IMR-90 (cell line): Measurements from ENCODE around the gene RIPK1. TPM values are rescaled to one million over a fixed set of nuclear protein-coding genes. Genes with fewer than 3 reads are reported as not detected.

Experiments
- ATAC-seq: fragments of 200-7000 bp; cut with Tn5 transposase; 2 replicates; pipeline ENCODE4 v1.9.1; 2020; ENCODE audit warnings: low read depth, mild to moderate bottlenecking, moderate library complexity
- BruUV-seq: library from RNA; stranded (reverse); fragments of 400-500 nt; replicated peaks from 2 replicates; lab custom pipeline; 2021; lab: Mats Ljungman, UMichigan
- CTCF ChIA-PET: fragments of 300-600 bp; formaldehyde crosslinking; extraction: SDS; loops from one replicate; lab custom pipeline; 2021; ENCODE audit warnings: antibody characterized with exemption; lab: Yijun Ruan, JAX
- POLR2A ChIA-PET: fragments of 300-600 bp; sonication (Branson Sonifier 250); formaldehyde crosslinking; loops from one replicate; lab custom pipeline; 2022; ENCODE audit warnings: antibody characterized with exemption; ENCODE audit not compliant: unreplicated experiment; lab: Charles Lee
- DNase-seq: peaks from one replicate; pipeline ENCODE4 v3.0.0; 2013
- H2AFZ ChIP-seq: replicated peaks from 2 replicates; pipeline ENCODE3; 2013; ENCODE audit warnings: low read length, mild to moderate bottlenecking; ENCODE audit not compliant: poor library complexity
- H2AK5ac ChIP-seq: 2 replicates; pipeline ENCODE4 v1.6.1; 2013; ENCODE audit warnings: low read depth, low read length, inconsistent platforms
- H2AK9ac ChIP-seq: replicated peaks from 2 replicates; pipeline ENCODE3; 2013; ENCODE audit warnings: mild to moderate bottlenecking, low read depth, low read length, moderate library complexity; ENCODE audit not compliant: poor library complexity
- H2BK120ac ChIP-seq: 2 replicates; pipeline ENCODE4 v1.6.1; 2013; ENCODE audit warnings: low read depth, low read length, inconsistent platforms
- H2BK15ac ChIP-seq: 3 replicates; pipeline ENCODE4 v1.6.1; 2013; ENCODE audit warnings: low read depth, low read length, inconsistent platforms
- H2BK20ac ChIP-seq: 2 replicates; pipeline ENCODE4 v1.6.1; 2013; ENCODE audit warnings: low read depth, mild to moderate bottlenecking, inconsistent platforms, low read length, moderate library complexity
- H2BK5ac ChIP-seq: 2 replicates; pipeline ENCODE4 v1.6.1; 2013; ENCODE audit warnings: mild to moderate bottlenecking, low read depth, low read length, inconsistent platforms; ENCODE audit not compliant: poor library complexity, severe bottlenecking
- H3K14ac ChIP-seq: replicated peaks from 2 replicates; pipeline ENCODE4 v1.6.1; 2013; ENCODE audit warnings: low read depth, low read length, inconsistent platforms
- H3K18ac ChIP-seq: 2 replicates; pipeline ENCODE4 v1.6.1; 2013; ENCODE audit warnings: low read depth, low read length, control low read depth
- H3K23ac ChIP-seq: 2 replicates; pipeline ENCODE4 v1.6.1; 2013; ENCODE audit warnings: low read depth, low read length, inconsistent platforms
- H3K27ac ChIP-seq: 2 replicates; pipeline ENCODE4 v1.5.1; 2013; ENCODE audit warnings: mild to moderate bottlenecking, control low read depth, low read length; ENCODE audit not compliant: insufficient read depth
- H3K27me3 ChIP-seq: 2 replicates; pipeline ENCODE4 v1.6.1; 2013; ENCODE audit warnings: low read length; ENCODE audit not compliant: control insufficient read depth, insufficient read depth
- H3K36me3 ChIP-seq: 2 replicates; pipeline ENCODE4 v1.6.1; 2013; ENCODE audit warnings: low read length, mixed read lengths; ENCODE audit not compliant: control insufficient read depth, insufficient read depth
- H3K4ac ChIP-seq: 2 replicates; pipeline ENCODE4 v1.6.1; 2013; ENCODE audit warnings: low read depth, low read length, inconsistent platforms
- H3K4me1 ChIP-seq: 2 replicates; pipeline ENCODE4 v1.6.1; 2013; ENCODE audit warnings: low read length, mixed read lengths; ENCODE audit not compliant: control insufficient read depth, insufficient read depth
- H3K4me2 ChIP-seq: 2 replicates; pipeline ENCODE4 v1.6.1; 2013; ENCODE audit warnings: low read depth, mild to moderate bottlenecking, control low read depth, low read length, moderate library complexity
- H3K4me3 ChIP-seq: 2 replicates; pipeline ENCODE4 v1.5.1; 2013; ENCODE audit warnings: low read depth, mild to moderate bottlenecking, control low read depth, low read length, moderate library complexity; ENCODE audit not compliant: insufficient read depth
- H3K56ac ChIP-seq: 2 replicates; pipeline ENCODE4 v1.6.1; 2013; ENCODE audit warnings: low read length, inconsistent platforms; ENCODE audit not compliant: insufficient read depth; ENCODE audit errors: extremely low read depth
- H3K79me1 ChIP-seq, 2 experiments: 2 replicates each; pipeline ENCODE4 v1.6.1; 2013; ENCODE audit warnings: low read length in 2 of 2, inconsistent platforms in 1 of 2, low read depth in 1 of 2
- H3K9ac ChIP-seq: 2 replicates; pipeline ENCODE4 v1.6.1; 2013; ENCODE audit warnings: low read depth, low read length, control low read depth
- H3K9me1 ChIP-seq: 2 replicates; pipeline ENCODE4 v1.6.1; 2013; ENCODE audit warnings: low read length, inconsistent platforms; ENCODE audit not compliant: insufficient read depth
- H3K9me3 ChIP-seq: 2 replicates; pipeline ENCODE4 v1.6.1; 2013; ENCODE audit warnings: low read length; ENCODE audit not compliant: control insufficient read depth, insufficient read depth
- H4K20me1 ChIP-seq: 2 replicates; pipeline ENCODE4 v1.6.1; 2013; ENCODE audit warnings: low read length, inconsistent platforms; ENCODE audit not compliant: insufficient read depth
- H4K5ac ChIP-seq: 2 replicates; pipeline ENCODE4 v1.6.1; 2013; ENCODE audit warnings: mild to moderate bottlenecking, low read depth, low read length, control low read depth
- H4K8ac ChIP-seq, 2 experiments: 2 replicates each; pipeline ENCODE4 v1.6.1; 2013; ENCODE audit warnings: low read depth in 2 of 2, low read length in 2 of 2, control low read depth in 1 of 2, inconsistent platforms in 1 of 2
- H4K91ac ChIP-seq: 2 replicates; pipeline ENCODE4 v1.6.1; 2013; ENCODE audit warnings: low read depth, low read length, inconsistent platforms; ENCODE audit not compliant: insufficient read depth
- CHD1 ChIP-seq: IDR thresholded peaks from 2 replicates; pipeline ENCODE4 v1.6.1; 2012; ENCODE audit warnings: low read depth, low read length, improper control_type of control experiment
- MXI1 ChIP-seq: IDR thresholded peaks from 2 replicates; pipeline ENCODE4 v1.6.1; 2012; ENCODE audit warnings: low read depth, mild to moderate bottlenecking, low read length, moderate library complexity, borderline replicate concordance
- NFE2L2 ChIP-seq: fragments of 150-350 bp; IDR thresholded peaks from 2 replicates; pipeline ENCODE4 v1.6.1; 2016; ENCODE audit warnings: low read depth, mild to moderate bottlenecking, low read length
- POLR2A ChIP-seq: IDR thresholded peaks from 2 replicates; pipeline ENCODE4 v1.6.1; 2012; ENCODE audit warnings: mild to moderate bottlenecking, low read depth, low read length
- RAD21 ChIP-seq: IDR thresholded peaks from 2 replicates; pipeline ENCODE4 v1.6.1; 2012; ENCODE audit warnings: low read length, improper control_type of control experiment
- RCOR1 ChIP-seq: IDR thresholded peaks from 2 replicates; pipeline ENCODE4 v1.6.1; 2012; ENCODE audit warnings: mild to moderate bottlenecking, low read length, improper control_type of control experiment; ENCODE audit not compliant: insufficient replicate concordance
- RFX5 ChIP-seq: IDR thresholded peaks from 2 replicates; pipeline ENCODE4 v1.8.0; 2012; ENCODE audit warnings: low read depth, mild to moderate bottlenecking, low read length, moderate library complexity
- SMC3 ChIP-seq: fragments of 150-350 bp; IDR thresholded peaks from 2 replicates; pipeline ENCODE4 v1.6.1; 2016; ENCODE audit warnings: low read depth, mild to moderate bottlenecking, antibody characterized with exemption, low read length, moderate library complexity
- WGBS, 2 experiments: methylation state at CpG; one replicate each; pipeline versions ENCODE4 v1.1.5 to v1.1.7; 2013; ENCODE audit warnings: missing lambda C conversion rate in 2 of 2; ENCODE audit not compliant: insufficient read length in 1 of 2; ENCODE audit errors: extremely low coverage in 2 of 2; 5-methylcytosine and 5-hydroxymethylcytosine counted together
- dilution Hi-C: fragments of 300-500 bp; cut with HindIII; formaldehyde crosslinking; loops from one replicate; pipeline ENCODE4 v1.14.3; 2018; ENCODE audit warnings: low sequenced_read_pairs; ENCODE audit not compliant: unreplicated experiment
- in situ Hi-C: fragments of 300-500 bp; cut with MboI; formaldehyde crosslinking; loops from 3 replicates; pipeline ENCODE4 v1.14.3; 2019; ENCODE audit warnings: low sequenced_read_pairs, inconsistent platforms, mixed read lengths
- intact Hi-C: fragments of 100-400 bp; cut with micrococcal nuclease; formaldehyde crosslinking; loops from 2 replicates; pipeline ENCODE4 v1.10.0; 2022
- polyA plus RNA-seq, 3 experiments: library from polyadenylated mRNA; depleted of rRNA; stranded (reverse); fragments of >200 nt; gene quantifications; 2 replicates each; pipeline ENCODE4 v1.2.3, GENCODE V29; 2012; ENCODE audit warnings: low replicate concordance in 1 of 3
- total RNA-seq: library from RNA; depleted of rRNA; stranded (reverse); fragments of >200 nt; gene quantifications from 2 replicates; pipeline ENCODE4 v1.2.3, GENCODE V29; 2012
- TF ChIP-seq, protein P1 (sequence below): fragments of 150-350 bp; IDR thresholded peaks from 2 replicates; pipeline ENCODE4 v1.6.1; 2016; ENCODE audit warnings: low read depth, mild to moderate bottlenecking, low read length, moderate library complexity, borderline replicate concordance
- TF ChIP-seq, protein P2 (sequence below): fragments of 150-350 bp; IDR thresholded peaks from 2 replicates; pipeline ENCODE4 v1.6.1; 2017; ENCODE audit warnings: mild to moderate bottlenecking, antibody characterized with exemption, low read length, low read depth

The RIPK1 gene
- total and polyA plus RNA-seq, 2 of the 4 experiments (the other 2 are of a cell fraction) = 12.6 to 25.6 TPM

GRCh38 chr6:3136292-3137011, 68.2 kb downstream of the RIPK1 start (continued):
- TF ChIP-seq SMC3 = no peak

GRCh38 chr6:3137057-3137777, 68.9 kb downstream of the RIPK1 start:
- Histone ChIP-seq H4K5ac (no peak overlapping the region; the same call in 1 of the 2 replicates), H2BK5ac (peak overlapping the region; percentile 40), H3K4me3 (no peak overlapping the region), H3K56ac (no peak overlapping the region), H2AK9ac (no peak overlapping the region), H2AFZ (no peak overlapping the region), H3K9ac (no peak overlapping the region), H3K23ac (no peak overlapping the region), H2AK5ac (peak overlapping the region; percentile 18; the same call in 1 of the 2 replicates), H3K14ac (no peak overlapping the region), H2BK20ac (peak overlapping the region; percentile 2; the same call in 1 of the 2 replicates), H3K27me3 (no peaks in the 10 kb centered on the region), H4K8ac (no peak overlapping the region), H2BK120ac (no peak overlapping the region), H2BK15ac (peak overlapping the region; percentile 52; the same call in 1 of the 3 replicates), H3K27ac (no peak overlapping the region), H3K9me3 (no peaks in the 10 kb centered on the region), H3K36me3 (peaks cover 22% of the 10 kb centered on the region; the same call in 1 of the 2 replicates), H3K18ac (peak overlapping the region; percentile 24; the same call in 1 of the 2 replicates), H4K91ac (no peak overlapping the region), H4K20me1 (no peaks in the 10 kb centered on the region), H3K4ac (no peak overlapping the region), H3K79me1 (no peaks in the 10 kb centered on the region; a peak in 1 of 4 replicates), H3K9me1 (peaks cover 12% of the 10 kb centered on the region; the same call in 1 of the 2 replicates), H3K4me2 (no peak overlapping the region), H3K4me1 (peaks cover 14% of the 10 kb centered on the region)
- no TSS peak for BruUV-seq
- dilution Hi-C loops (no loop called here), in situ Hi-C loops (loop anchor here (25.0 kb wide), 1 partner anchor 600 kb away; no protein-coding TSS in a partner anchor), intact Hi-C loops (no loop called here)
- DNase-seq = peak; percentile 56
- POLR2A ChIA-PET = no interaction called here
- ATAC-seq = peak; percentile 68
- 89% methylated on average over 3 of the region's 12 CpGs; no CpG with 5 or more reads in 1 of the 2 experiments for WGBS, 2 experiments
- CTCF ChIA-PET = interaction anchor here (0.6 to 1.5 kb wide), 2 partner anchors 20 to 305 kb away, joined by 3 read pairs; partner anchors contain the start of gene TUBB2A
- TF ChIP-seq MXI1 (no peak), POLR2A (no peak), RFX5 (no peak), RCOR1 (no peak), RAD21 (no peak), CHD1 (no peak), NFE2L2 (no peak)
- TF ChIP-seq, protein P1, sequence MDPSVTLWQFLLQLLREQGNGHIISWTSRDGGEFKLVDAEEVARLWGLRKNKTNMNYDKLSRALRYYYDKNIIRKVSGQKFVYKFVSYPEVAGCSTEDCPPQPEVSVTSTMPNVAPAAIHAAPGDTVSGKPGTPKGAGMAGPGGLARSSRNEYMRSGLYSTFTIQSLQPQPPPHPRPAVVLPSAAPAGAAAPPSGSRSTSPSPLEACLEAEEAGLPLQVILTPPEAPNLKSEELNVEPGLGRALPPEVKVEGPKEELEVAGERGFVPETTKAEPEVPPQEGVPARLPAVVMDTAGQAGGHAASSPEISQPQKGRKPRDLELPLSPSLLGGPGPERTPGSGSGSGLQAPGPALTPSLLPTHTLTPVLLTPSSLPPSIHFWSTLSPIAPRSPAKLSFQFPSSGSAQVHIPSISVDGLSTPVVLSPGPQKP = no peak
- TF ChIP-seq, protein P2, sequence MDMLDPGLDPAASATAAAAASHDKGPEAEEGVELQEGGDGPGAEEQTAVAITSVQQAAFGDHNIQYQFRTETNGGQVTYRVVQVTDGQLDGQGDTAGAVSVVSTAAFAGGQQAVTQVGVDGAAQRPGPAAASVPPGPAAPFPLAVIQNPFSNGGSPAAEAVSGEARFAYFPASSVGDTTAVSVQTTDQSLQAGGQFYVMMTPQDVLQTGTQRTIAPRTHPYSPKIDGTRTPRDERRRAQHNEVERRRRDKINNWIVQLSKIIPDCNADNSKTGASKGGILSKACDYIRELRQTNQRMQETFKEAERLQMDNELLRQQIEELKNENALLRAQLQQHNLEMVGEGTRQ = no peak
